GM18505 (cell line): ENCODE results near the gene FOXP1.

Experiments used
- ATAC-seq: cut with Tn5 transposase; IDR thresholded peaks from one replicate; pipeline ENCODE4 v1.9.1; 2021; ENCODE audit not compliant: unreplicated experiment
- POLR2A ChIP-seq: IDR thresholded peaks from 4 replicates; pipeline ENCODE4 v1.6.1; 2011; ENCODE audit warnings: borderline replicate concordance; ENCODE audit not compliant: insufficient read depth, insufficient read length; ENCODE audit errors: extremely low read depth

Gene FOXP1

GRCh38 chr3:71476950-71477349 is 106.6 kb downstream of the FOXP1 start:
- ATAC-seq = no peak
- no peak for TF ChIP-seq POLR2A

GRCh38 chr3:71469138-71469435 is 114.4 kb downstream of the FOXP1 start:
- no peak for TF ChIP-seq POLR2A
- ATAC-seq = no peak

GRCh38 chr3:71468311-71469137 is 115.0 kb downstream of the FOXP1 start:
- no peak for ATAC-seq
- TF ChIP-seq POLR2A = no peak

- no peak for TF ChIP-seq POLR2A
- no peak for ATAC-seq
Observed at GRCh38 chr3:71466483-71466882, 117.0 kb downstream of the FOXP1 start.

DNA sequence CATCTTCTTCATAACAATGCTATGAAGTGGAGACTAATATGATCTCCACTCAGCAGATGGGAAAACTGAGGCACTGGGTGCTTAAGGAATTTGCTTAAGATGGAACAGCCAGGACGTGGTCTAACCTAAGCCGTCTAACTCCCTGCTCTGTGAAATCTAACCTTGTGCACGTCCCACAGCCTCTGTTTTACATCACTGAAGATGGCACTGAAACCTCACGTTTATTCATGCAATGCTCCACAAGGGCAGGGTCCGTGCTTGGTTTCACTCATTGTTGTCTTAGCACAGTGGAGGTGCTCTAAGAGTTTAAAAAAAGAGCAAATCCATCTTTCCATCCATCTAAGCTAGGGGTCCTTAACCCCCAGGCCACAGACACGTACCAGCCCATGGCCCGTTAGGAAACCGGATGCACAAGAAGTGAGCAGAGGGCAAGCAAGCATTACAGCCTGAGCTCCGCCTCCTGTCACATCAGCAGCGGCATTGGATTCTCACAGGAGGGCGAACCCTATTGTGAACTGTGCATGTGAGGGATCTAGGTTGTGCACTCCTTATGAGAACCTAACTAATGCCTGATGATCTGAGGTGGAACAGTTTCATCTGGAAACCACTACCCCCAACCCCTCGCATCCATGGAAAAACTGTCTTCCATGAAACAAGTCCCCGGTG is 118.0 kb downstream of the FOXP1 start:
- ATAC-seq = no peak
- TF ChIP-seq POLR2A = no peak

- no peak for ATAC-seq
- no peak for TF ChIP-seq POLR2A
Observed at GRCh38 chr3:71464613-71465012, 118.9 kb downstream of the FOXP1 start.

DNA sequence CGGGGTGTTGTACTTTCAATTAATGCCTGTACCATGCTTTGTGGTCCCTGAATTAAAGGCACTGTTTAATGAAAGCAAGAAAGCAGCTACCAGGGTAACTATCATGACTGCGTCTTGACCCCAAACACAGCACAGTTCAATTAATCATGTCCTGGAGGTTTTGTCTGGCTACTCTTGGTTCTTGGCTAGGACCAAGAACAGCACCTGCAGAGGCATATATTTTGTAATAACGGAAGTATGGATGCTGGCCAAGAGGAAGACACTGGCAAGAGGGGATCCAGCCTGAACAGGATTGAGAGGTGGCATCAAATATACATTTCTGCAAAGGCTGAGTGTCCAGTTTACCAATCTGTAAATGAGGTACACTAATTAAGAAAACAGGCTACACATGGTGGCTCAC is 119.9 kb downstream of the FOXP1 start:
- no peak for TF ChIP-seq POLR2A
- no peak for ATAC-seq

GRCh38 chr3:71462586-71462985 is 120.9 kb downstream of the FOXP1 start:
- no peak for TF ChIP-seq POLR2A
- ATAC-seq = no peak

DNA sequence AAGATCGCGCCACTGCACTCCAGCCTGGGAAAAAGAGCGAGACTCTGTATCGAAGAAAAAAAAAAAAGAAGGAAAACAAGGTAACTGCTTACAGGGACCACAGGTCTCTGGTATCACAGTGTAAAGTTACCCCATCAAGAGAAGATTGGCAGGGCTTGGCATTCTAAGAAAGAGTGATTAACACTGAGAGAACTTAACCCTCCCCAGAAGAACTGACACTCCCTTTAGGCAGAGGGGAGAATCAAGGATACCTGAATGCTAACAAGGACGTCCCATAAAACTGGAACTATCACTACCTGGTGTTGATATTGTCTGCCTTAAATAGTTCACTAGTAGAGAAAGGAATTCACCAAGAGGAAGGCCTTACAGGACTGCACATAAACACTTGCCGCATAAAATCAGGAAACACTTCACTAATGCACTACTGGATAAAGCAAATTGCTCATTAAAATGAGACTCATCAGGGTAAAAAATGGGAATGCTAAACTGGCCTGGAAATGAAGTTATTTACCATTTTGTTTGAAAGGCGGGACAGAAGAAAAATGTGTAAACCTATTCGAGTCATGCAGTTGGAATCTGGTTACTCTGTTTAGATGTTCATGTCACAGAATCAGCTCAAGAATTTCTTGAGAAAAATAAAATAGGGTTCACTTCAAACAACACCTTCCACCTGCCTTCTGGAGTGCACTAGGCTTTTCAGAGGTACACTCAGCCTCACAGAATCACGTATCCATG is 121.6 kb downstream of the FOXP1 start:
- TF ChIP-seq POLR2A = no peak
- ATAC-seq = no peak

- ATAC-seq = no peak
- TF ChIP-seq POLR2A = no peak
Observed at GRCh38 chr3:71461114-71461513, 122.4 kb downstream of the FOXP1 start.

GRCh38 chr3:71458895-71459294 is 124.6 kb downstream of the FOXP1 start:
- no peak for TF ChIP-seq POLR2A
- no peak for ATAC-seq

DNA sequence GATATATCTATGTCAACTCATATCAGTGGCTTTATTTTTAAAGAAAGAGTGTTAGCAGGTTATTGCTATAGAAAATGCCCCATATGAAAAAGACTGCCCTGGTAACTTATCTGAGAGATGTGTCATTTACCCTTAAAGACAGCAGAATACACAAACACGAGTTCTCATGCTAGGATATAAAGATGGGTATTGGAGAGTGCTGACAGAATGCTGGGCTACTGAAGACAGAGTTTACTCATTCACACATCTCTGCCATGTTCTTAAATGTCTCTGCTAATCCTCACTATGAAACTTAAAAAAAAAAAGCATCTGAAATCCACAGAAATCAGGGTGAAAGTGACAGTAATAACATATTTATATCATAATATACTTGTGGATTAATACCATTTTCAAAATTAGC is 126.7 kb downstream of the FOXP1 start:
- ATAC-seq = no peak
- TF ChIP-seq POLR2A = no peak

DNA sequence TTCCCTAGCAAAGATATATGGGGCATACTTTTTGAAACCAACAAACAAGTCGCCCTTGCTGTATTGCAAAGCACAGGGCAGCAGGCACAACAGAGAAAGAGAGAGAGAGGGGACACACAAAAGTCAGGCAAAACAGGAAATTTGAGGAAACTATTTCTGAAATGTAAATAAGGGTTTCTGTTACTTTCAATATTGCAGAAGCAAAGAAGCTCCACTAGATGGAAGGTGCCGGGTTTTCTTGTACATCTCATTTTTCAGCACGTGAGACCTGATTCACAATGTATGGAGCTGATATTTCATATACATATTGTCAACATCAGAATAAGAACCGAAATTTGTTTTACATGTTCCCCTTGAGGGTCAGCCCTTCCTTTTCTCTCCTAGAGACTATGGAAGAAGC is 127.4 kb downstream of the FOXP1 start:
- ATAC-seq = no peak
- TF ChIP-seq POLR2A = no peak
